GM19324 (cell line): ENCODE measurements around the gene AKAP1.

Source experiments
- ATAC-seq: cut with Tn5 transposase; IDR thresholded peaks from one replicate; pipeline ENCODE4 v1.9.1; 2021; ENCODE audit warnings: mild to moderate bottlenecking, moderate library complexity; ENCODE audit not compliant: unreplicated experiment, low FRiP score

AKAP1 gene

DNA sequence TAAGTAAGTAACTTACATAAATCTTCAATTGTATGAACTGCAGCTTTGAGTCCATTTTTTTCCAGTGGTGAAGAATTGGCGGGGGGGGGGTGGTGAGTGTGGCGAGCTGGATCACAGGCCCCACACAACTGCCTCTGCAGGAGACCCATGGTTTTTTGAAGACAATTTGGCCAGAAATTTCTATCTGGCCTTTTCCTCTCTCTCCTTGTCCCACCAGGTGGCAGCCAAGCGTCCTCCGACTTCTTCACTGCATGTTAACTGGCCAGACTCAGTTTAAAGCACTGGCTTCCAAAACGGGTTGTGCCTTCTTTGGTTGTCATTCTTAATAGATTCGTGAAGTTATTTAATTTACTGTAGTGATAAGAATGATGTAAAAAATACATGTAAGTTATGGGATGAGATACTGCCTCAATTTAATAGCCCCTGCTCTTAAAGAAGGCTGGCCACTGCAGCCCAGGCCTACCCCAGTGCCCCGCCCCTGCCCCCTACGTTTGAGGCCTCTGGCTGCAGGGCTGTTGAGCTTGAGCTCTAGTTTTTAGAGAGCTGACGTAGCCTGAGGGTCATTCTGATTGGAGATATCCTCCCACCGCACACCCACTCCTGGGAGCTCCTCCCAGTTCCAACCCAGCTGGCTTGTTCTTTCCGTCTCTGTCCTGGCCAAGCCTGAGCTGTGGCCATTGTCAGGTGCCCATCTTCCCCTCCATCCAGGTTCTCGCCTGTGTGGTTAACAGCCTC is 36.4 kb downstream of the AKAP1 start:
- ATAC-seq: no peak

DNA sequence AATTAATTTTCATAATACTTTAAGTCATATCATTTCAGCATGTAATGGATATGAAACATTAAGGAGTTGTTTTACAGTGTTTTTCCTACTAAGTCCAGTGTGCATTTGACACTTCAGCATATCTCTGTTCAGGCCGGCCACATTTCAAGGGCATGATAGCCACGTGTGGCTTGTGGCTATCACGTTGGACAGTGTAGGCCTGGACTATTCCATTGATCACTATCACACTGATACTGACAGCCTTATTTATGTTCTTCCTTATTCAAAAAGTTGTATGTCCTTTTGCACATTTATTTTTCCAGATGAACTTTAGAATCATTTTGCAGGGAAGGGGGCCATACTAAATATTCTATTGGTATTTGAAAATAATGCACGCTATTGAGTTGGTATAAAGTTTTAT is 39.0 kb downstream of the AKAP1 start:
- ATAC-seq: no peak

GRCh38 chr17:57125406-57125805 is 40.4 kb downstream of the AKAP1 start:
- ATAC-seq: no peak

DNA sequence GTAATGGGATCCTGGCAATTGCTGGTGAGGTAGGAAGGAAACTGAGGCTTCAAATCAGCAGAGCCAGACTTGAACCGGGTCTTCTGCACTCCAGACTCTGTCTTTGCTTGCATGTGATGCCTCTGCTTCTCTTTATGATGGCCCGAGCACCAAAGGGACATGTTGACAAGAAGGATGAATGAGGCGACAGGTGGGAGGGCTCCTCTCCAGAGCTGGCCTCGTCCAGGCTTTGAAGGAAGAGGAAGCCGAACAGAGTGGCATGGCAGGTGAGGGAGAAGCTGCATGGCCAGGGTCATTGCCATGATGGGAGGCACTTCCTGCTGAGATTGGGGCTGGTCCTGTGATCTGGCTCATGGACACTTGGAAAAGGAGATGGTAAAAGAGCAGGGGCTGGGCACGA is 40.8 kb downstream of the AKAP1 start:
- ATAC-seq: no peak

- no peak for ATAC-seq
Observed at GRCh38 chr17:57130708-57131461, 45.8 kb downstream of the AKAP1 start.

GRCh38 chr17:57132663-57133062 is 47.6 kb downstream of the AKAP1 start:
- no peak for ATAC-seq

DNA sequence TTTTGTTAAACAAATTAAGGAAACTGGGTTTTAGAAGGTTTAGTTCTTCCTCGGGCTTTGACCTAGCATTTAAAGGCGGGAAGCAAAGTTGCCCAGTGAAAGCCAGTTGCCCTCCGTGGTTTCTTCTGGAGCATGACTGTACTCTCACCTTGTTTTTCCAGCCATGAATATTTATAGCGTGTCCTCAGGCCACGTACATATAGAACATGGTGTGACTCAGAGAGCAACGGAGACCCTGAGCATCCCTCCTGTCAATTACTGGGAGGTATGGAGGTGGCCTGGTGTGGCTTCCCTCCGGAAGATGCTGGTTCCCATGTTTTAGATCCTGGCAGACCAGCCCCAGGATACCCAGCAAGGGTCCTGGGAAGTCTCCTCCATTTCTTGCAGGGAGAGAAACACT is 48.4 kb downstream of the AKAP1 start:
- no peak for ATAC-seq

DNA sequence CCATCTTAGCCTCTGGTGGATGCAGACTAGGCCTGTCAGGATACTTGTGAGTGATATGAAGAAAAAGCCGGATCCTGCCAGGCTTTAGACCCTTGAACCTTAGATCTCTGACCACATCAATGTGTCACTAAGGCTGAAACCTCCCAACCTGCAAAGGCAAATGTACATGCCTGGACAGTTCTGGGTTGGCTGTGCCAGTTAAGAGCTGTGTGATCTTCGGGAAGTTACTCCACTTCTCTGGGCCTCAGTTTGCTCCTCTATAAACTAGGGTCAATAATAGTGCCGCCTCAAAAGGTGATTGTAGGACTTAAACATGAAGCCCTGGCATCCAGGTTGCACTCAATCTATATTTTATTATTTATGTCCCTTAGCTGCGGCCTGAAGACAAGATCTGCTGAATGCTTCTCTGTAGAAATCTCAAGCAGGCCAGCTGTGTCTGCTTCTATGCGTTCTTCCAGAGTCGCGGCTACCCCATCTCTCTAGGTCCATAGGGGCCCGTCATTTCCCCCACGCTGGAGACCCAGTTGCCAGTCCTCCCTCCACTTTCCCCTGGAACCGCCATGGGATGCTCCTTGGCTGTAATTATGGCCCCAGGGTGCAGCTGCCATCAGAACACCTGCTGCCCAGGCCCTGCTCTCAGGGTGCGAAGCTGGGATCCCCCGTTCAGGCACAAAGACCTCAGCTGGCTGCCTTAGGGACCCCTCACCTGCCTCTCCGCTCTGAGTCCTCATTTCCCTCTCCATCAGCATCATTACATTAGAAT is 50.2 kb downstream of the AKAP1 start:
- no peak for ATAC-seq

GRCh38 chr17:57135789-57136291 is 50.8 kb downstream of the AKAP1 start:
- ATAC-seq: no peak

- no peak for ATAC-seq
Observed at GRCh38 chr17:57136355-57136754, 51.3 kb downstream of the AKAP1 start.

DNA sequence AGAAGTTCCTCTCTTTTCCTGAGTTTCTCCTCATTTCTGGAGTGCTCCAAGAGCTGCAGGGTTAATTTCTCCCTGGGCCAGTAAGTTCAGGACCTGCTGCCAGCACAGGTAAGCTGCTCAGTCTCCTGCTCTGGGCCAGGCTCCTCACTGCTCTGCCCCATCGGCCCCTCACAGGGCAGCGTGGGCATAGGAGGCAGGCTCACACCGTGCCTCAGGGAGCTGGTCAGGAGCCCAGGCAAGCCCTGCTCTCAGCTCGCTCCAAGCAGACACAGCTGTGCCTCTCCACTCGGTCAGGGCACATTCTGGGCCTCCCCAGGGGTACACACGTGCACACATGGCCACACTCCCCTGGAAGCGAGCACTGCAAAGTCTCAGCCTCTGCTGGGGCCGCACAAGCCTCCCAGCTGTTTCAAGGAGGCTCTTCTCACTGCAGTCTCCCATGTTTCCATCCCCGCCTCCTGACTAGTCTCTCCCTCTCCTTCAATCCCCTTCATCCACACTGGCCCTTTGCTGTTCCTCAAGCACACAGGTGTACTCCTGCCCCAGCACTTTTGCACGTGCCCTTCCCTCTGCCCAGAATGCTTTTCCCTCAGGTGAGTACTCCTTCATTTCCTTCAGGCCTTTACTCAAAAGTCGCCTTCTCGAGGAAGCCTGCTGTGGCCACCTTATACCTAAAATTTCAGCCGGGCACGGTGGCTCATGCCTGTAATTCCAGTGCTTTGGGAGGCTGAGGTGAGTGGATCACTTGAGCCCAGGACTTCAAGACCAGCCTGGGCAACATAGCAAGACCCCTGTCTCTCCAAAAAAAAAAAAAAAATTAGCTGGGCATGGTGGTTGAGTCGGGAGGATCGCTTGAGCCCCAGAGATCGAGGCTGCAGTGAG is 53.2 kb downstream of the AKAP1 start:
- no peak for ATAC-seq

DNA sequence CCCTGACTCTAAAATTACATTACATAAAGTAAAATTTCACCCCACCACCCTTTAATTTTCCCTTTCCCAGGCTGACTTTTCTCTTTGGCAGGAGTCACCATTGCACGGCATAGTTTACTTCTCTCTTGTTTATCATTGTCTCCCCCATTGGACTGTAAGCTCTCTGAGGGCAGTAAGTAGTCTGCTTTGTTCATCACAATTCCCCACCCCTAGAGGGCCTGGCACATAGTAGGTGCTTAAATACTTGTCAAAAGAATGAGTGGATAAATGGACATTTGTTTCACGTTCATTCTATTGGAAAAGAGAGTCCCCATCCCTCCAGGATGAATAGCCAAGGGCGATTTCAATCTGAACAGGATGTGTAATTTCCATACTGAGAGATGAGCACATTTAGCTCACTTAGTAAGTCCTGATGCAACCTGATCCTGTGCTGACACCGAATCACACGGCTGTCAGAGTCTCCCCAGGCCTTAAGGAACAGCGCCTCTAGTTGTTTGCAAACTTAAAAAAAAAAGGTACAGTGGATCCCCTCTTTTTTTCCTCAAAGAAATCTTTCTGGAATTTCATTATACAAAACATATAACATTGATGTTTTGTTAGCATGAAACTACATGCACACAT is 54.0 kb downstream of the AKAP1 start:
- no peak for ATAC-seq

GRCh38 chr17:57140316-57140715 is 55.3 kb downstream of the AKAP1 start:
- no peak for ATAC-seq

GRCh38 chr17:57142925-57143324 is 57.9 kb downstream of the AKAP1 start:
- ATAC-seq: no peak

GRCh38 chr17:57143361-57143760 is 58.3 kb downstream of the AKAP1 start:
- no peak for ATAC-seq

- ATAC-seq: no peak
Observed at GRCh38 chr17:57143919-57144318, 58.9 kb downstream of the AKAP1 start.

DNA sequence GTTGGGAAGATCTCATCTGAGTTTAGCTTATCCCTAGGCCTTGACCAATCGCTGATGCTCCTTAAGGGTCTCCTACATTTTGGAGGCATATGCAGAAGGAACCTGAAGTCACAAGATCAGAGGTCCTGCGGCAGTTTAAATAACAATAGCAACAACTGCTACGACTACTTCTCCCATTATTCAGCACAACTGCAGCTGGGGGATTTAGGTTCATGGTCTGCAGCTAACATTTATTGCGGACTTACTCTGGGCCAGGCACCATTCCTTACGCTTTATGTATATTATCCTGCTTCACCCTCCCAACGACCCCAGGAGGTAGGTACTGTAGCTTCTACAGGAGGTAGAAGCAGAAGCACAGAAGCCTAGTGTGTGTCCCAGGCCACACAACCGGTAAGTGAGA is 59.5 kb downstream of the AKAP1 start:
- no peak for ATAC-seq

DNA sequence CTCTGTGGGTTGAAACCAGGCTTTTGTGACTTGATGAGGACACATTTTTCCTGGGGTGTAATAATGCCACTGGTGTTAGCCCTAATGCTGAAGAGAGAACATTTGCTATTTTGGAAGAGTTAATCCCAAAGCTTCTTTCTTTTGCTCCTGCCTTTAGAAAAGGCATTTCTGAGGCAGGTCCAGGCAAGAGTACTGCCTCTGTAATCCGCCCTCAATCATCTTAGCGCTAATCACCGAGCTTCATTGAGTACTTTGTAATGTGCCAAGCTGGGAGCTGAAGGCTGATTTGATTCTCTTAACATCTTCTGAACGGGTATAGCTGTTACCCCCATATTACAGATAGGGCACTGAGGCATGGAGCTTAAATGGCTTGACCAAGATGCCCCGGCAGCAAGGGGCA is 60.3 kb downstream of the AKAP1 start:
- no peak for ATAC-seq

DNA sequence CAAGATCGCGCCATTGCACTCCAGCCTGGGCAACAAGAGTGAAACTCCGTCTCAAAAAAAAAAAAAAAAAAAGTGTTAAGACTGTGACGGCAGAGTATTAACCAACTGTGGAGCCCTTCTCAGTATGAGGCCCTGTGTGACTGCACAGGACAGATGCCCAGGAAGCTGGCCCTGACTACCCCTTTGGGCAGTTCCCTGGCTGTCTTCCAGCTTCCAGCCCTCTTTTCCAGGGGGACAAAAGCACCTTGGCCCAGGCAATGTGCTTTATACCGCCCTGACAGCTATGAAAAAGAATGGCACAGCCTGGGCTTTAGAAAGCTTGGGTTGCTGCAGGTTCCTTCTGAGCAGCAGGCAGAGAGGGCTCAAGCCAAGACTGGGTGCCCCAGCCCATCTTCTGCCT is 61.2 kb downstream of the AKAP1 start:
- no peak for ATAC-seq

DNA sequence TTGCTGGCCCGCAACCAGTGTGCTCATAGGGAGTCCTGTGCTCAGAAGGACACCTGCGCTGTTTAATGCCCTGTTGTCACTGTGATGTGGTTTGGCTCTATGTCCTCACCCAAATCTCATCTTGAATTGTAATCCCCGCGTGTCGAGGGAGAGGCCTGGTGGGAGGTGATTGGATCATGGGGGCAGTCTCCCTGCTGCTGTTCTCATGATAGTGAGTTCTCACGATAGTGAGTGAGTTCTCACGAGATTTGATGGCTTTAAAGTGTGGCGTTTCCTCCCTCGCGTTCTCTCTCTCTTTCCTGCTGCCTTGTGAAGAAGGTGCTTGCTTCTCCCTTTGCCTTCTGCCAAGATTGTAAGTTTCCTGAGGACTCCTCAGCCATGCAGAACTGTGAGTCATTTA is 66.8 kb downstream of the AKAP1 start:
- no peak for ATAC-seq
